GM11168 (cell line): ENCODE results near the gene RAB27A.
"Not testable (repeated sequence)": the region's sequence is repeated elsewhere in the genome, so short reads cannot be mapped to it uniquely, and the experiment has no call there.

ENCODE experiments used
- in situ Hi-C: fragments of 300-500 bp; cut with MboI; formaldehyde crosslinking; loops from one replicate; pipeline ENCODE4 v1.12.0; 2022; ENCODE audit warnings: low sequenced_read_pairs; ENCODE audit not compliant: unreplicated experiment

Gene RAB27A

DNA sequence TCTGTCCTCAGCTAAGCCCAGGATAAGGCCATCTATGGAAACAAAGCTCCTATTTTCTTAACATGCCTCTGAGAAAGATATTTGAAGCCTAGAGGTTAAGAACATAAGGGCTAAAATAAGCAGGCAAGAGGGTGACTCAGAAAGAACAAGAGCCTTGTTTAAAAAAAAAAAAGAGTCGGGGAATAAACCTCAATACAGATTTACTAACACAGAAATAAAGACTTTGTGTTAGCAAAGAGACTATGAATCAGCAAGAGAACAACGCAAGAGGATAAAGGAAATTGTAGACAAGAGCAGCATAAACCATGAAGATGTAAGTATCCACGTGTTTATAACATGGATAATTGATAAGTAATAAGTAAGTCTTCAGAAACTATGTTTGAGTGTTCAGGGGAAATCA is 36.0 kb downstream of the RAB27A start:
- in situ Hi-C loops: no loop called here

DNA sequence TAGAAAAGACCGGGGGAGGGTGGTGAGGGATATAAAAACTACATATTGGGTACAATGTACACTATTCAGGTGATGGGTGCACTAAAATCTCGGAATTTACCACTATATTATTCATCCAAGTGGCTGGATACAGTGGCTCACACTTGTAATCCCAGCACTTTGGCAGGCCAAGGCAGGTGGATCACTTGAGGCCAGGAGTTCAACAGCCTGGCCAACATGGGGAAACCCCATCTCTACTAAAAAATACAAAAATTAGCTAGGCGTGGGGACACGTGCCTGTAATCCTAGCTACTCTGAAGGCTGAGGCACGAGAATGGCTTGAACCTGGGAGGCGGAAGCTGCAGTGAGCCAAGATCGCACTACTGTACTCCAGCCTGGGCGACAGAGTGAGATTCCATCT is 37.4 kb downstream of the RAB27A start:
- in situ Hi-C loops: not testable (repeated sequence)

DNA sequence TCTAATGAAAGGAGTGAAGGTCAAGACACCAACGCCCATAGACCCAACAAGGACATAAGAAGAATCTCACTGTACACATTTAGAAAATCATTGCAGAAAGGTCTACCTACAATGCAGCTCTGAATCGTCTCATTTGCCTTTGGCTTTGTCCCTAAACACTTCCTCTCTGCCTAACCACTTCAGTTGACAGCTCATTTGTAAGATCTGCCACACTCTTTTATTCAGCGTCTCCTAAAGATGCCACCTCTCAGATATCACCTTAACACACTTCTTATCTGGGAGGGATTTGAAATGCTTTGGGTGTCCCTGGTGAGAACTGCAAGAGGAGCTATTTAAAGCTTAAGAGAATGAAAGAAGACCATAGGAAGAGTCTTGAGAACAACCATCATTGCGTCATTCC is 38.7 kb downstream of the RAB27A start:
- in situ Hi-C loops: no loop called here

DNA sequence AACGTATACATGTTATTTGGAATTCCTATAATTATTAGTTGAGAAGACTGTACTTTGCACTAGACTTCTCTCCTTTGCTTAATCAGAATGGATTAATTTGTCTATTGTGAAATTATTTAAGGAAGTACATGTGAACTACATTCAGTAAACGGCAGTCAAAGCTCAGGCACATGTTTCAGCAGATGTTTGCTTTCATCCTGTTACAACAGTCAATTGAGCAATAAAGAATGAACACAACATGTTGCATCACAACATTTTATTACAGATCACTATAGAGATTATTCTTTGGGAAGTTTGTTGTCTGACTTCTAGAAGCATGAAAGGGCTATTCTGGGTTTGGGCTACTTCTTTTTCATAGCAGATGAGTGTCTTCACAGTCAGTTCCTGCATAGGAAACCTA is 39.2 kb downstream of the RAB27A start:
- in situ Hi-C loops: no loop called here

DNA sequence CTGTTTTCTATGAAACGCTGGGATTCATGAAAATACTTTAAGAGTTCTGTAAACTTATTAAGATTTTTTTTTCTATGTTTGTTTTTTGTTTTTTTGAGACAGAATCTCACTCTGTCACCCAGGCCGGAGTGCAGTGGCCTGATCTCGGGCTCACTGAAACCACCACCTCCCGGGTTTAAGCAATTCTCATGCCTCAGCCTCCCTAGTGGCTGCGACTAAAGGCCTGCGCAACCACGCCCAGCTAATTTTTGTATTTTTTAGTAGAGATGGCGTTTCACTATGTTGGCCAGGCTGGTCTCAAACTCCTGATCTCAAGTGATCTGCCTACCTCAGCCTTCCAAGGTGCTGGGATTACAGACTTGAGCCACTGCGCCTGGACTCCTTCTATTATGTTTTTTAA is 39.7 kb downstream of the RAB27A start:
- in situ Hi-C loops: not testable (repeated sequence)

DNA sequence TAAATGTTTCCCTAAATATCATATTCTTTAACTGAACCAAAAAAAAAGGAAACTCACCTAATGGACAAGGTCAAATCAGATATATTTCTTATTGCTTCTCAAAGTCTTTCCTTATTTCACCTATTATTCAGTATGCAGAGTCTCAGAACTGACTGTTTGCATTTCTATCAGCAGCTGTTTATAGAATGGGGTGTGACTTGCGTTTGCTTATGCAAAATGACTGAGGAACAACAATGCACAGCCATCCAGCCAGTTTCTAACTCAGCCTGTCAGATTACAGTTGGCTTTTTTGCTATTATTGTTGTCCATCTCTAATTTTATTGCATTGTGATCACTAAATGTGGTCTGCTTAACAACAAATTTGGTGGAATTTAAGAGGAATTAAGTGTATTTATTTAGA is 40.7 kb downstream of the RAB27A start:
- in situ Hi-C loops: no loop called here

DNA sequence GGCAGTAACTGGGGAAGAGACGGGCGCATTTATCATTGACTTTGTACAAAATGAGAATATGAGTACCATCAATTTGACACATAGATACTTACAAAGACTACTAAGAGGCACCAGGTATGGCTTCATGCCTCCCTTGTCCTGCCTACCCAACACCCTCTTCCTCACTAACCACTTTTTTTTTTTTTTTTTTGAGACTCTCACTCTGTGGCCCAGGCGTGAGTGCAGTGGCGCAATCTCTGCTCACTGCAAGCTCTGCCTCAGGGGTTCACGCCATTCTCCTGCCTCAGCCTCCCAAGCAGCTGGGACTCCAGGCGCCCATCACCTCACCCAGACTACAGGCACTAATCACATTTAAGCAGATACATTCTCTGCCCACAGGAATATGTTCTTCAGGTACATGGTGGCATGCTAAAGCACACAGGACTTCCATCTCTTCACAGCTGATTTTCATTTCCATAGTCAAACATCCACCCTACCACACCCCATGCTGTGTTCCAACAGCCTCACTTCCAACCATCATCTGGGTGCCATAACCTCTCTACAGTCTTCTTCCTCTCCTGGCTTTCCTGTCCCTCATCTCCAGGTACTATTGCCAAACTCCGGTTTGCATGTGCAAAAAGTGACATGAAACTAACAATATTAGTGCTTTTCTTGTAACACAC is 41.7 kb downstream of the RAB27A start:
- in situ Hi-C loops: no loop called here

DNA sequence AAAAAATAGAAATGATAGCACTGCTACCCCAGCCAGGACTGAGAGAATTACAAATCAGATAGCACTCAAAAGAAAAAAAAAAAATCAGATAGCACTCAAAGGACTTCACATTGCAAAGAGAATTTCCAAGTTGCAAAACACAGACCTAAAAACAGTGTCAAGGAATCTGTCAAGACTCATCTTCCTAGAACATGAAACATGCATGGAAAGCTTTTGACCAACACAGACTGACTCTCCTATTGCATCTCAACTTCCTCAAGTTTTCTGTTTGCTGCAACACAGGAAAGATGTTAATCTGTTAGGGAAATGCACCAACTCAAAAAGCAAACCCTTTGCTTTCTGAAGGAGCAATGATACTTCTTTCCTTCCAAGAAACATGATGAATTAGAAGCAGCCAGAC is 42.3 kb downstream of the RAB27A start:
- in situ Hi-C loops: no loop called here

DNA sequence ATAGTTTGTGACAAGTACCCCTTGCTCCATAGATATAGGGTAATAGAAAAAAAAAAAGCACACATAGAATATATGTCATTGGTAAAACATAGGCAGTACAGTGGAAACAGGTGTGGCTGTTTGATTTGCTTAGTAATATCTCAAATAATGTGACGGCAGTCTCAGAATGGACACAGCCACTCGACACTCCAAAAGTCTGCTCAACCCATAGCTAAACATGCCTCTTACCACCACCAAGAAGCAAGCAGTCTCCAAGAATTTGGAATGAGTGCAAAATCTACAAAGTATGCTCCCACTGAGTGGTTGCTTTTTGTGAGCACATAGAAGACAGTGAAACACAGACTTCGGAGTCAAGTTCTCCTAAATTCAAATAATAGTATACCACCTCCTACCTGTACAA is 43.0 kb downstream of the RAB27A start:
- in situ Hi-C loops: no loop called here

DNA sequence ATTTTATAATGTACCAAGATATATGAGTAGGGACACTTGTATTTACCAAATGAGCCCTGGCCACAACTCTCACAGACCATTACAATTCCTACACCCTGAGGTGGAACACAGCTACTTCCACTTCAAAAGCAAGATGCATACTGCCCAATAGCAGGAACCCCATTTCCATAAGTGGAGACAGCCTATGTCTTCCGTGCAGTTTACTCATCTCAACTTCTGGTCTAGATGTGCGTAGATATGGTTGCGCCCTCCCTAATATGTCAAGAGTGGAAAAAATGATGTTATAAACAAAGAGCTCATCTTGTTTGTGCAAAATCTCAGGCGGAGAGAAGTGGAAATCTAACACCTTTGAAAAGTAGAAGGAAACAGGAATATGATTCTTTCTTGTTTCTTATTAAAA is 44.6 kb downstream of the RAB27A start:
- in situ Hi-C loops: no loop called here

DNA sequence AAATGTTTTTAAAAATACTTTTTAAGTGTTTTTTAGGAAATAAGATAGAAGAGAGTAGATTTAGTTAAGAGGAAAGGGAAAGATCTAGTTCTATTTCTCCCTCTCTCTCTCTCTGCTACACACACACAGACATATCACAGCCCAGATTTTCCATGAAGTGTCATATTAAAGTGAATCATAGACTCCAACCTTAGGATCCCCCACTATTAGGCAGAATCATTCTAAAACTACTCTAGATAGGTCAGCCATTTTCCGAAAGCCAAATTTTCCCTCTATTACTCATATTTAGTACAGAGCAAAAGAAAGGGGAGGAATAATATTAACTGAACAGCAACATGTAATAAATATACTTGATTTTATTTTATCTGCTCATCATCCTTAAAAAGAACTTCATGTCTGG is 47.7 kb downstream of the RAB27A start:
- in situ Hi-C loops: no loop called here

DNA sequence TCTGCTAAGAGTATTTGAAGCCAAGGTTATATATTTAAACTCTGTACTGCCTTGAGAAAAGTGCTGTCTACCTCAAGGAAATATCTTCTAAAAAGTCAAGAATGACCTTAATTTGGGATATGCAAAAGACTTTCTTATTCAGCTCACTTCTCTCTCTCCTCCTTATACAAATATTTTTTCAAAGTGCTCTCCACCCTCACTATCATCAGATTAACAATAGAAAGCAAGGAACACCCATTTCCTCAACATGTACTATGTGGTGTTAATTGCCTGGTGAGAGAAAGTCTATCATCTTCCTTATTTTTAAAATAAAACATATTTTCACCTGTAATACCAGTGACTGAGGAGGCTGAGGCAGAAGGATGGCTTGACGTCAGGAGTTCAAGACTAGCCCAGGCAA is 48.4 kb downstream of the RAB27A start:
- in situ Hi-C loops: no loop called here

DNA sequence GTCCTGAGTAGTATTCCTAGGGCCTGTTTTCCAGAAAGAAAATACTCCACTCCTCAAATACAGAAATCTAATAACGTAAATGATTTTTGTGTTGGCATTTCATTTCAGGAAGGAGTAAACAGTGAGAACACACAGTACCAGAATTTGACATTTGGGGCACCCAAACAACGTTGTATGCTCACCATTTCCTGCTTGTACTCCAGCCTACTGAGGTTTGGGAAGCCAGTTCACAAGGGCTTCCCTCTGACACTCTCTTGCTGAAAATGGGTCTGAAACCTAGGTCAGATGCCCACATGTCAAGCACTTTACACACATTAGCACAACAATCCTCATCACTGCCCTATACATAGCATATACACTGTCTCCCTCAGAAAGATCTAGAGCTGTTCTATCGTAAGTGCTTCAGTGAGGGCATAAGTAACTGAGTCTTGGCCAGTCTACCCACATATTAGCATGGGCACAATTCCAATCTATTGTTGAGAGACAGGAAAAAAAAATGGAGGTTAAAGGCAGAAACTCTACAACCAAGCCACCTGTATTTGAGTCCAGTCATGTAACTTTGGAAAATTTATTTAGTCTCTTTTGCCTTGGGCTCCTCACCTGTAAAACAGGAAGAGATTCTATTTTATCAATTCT is 49.4 kb downstream of the RAB27A start:
- in situ Hi-C loops: no loop called here

DNA sequence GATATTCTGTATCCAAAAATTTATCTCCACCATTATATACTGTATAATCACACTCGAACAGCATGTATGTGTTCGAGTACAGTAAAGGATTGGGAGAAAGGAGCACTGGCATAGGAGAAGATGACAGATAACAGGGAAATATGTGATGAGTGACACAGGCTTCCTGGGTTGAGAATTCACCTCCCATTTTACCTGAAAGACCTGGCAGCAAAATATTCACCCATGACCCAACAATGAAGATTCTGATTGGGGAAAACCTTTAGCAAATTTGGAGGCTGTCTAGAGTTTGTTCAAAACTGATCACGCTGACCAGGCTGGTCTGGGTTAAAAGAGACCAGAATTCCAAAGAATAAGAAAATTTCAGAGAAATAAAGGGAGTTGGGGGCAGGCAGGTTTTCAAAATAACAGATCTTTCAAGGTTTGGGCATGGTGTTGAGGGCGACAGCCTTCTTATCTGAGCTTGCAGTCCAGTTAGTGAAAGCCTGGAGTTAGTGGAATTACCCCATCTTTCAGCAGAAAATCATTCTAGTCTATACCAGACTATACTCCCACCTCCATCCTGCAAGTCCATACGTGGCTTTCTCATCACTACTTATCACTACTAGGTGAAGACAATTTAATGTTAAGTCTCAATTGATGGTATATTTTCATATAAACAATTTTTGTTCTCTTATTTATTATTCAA is 50.0 kb downstream of the RAB27A start:
- in situ Hi-C loops: no loop called here

DNA sequence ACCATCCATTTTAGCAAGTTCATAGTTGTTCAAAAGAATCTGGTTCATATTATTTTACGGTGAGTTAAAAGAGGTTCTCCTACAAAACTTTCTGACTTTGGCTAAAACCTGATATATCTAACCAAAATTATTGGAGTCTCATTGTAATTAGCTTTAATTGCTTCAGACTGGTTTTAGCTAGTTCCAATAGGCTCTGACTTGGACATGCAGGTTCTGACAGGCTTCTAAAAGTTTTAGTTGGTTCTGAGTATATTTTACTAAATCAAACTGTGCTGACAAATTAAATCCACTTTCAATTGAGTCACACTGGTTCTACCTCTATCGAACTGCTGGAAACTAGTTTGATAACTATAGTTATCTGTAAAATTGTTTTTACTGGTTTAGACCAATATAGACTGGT is 50.7 kb downstream of the RAB27A start:
- in situ Hi-C loops: no loop called here

DNA sequence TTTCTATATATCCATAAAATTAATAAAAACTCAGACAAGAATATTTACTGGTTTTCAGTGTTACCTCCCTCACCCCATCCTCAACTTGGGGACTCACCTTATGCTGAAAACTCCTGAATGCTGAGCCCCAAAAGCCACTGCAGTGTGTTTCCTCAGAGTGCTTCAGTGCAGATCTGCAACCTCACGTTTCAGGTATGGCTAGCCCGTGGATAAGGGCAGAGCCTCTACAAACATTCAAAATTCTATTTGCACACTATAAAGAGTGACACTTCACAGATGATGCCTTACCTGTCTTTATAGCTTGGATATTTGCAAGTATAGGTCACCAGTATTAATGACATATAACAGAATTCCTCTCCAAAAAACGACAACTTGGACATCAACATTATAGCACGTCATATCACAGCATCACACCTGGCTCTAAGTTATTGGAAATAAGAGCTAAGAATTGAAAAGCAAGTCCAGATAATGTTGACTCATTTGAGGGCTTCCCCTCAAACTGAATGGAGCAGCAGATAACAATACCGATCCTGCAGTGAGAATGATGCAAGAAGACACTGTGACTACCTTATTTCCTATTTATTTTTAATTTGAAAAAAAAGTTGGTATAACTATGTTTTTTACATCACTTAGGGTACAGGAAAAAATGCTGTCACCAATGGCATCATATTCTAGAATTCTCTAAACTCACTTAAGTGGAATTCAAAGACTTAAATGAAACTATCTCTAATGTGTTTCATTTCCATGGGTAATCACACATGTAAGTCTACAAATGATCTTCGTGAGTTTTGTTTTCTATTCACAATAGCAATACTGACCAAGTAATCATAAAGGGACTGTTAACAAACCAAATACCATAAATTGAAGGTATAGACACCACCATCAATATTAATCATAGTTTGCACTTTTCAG is 52.1 kb downstream of the RAB27A start:
- in situ Hi-C loops: no loop called here

DNA sequence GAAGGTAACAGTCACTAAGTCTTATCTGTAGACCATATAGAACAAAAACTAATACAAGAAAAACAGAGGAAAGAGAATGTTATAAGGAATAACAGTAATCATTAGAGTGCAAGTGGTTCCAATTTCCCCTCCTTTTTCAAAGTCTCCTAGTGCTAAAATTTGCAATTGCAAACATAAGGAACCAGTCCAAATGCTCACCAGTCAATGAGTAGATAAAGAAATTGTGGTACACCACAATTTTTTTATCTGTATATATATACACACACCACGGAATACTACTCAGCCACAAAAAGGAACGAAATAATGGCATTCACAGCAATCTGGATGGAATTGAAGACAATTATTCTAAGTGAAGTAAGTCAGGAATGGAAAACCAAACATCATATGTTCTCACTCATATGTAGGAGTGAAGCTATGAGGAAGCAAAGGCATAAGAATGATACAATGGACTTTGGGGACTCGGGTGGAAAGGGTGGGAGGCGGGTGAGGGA is 54.0 kb downstream of the RAB27A start:
- in situ Hi-C loops: no loop called here

DNA sequence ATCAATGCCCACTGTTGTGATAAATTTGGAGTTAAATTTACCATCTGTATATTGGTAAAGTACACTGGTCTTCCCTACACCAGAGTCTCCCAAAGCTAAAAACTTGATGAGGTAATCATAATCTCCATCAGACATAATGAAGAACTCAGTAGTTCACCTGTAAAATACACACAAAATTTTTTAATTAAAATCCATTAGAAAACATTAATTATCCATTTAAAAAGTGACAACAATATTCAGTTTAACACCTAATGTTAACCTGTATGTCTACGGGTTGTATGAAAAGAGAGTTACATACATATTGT is 54.9 kb downstream of the RAB27A start:
- in situ Hi-C loops: no loop called here

DNA sequence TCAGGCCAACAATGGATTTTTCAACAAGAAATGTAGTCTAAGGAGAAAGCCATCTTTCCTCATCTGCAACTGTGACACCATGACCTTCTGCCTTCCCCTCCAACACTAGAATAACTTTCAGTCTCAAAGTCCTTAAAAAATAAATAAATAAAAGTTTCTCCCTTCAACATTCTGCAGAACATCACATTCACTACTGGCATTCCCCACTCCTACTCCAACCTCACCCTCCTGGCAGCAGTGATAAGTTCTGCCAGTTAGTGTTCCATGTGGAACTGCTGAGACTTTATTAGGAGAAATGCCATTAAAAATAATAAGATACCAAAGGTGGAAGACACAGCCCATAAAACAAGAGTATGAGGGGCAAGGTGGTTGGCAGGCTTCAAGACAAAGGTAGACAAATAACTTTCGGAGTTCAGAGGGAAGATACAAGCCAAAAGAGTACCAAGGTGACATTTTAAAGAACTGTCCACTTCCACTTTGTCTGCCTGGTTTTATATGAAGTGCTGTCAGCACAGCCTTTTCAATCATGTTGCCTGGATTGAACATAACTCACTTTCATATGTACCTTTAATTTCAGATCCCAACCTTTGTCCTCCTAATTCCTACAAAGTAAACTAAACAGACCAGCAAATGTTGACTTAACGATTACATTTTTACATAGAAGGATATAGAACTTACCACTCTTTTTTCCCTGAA is 55.4 kb downstream of the RAB27A start:
- in situ Hi-C loops: no loop called here

DNA sequence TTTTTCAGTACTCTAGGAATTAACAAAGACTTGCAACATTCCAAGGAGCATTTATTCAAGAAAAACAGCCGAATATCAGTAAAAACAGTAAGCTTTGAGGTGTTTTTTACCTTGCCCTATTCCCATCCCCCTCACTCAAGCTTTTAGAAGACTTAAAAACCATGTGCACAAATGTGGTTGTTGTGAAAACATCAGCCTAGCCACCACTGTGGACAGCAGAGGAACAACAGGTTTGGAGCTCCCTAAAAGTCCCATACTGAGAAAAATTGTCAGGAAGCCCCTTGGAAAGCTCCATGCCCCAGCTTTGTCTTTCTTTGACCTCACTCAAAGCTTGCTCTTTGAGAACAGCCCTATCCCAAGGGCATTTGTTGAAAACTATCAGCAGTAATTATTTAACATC is 58.2 kb downstream of the RAB27A start:
- in situ Hi-C loops: no loop called here
